Measurements from ENCODE around the gene VTN. TPM values are rescaled to one million over a fixed set of nuclear protein-coding genes. Genes with fewer than 3 reads are reported as not detected.

The VTN gene
- total RNA-seq, 1 donor from 2014 or later, result 0.18 TPM

GRCh38 chr17:28397275-28397674 is 27.2 kb upstream of the VTN start:
- no peak for DNase-seq
- ChIA-PET POLR2A (no interaction called here), CTCF (interaction anchor here (1.1 kb wide), 1 partner anchor 19 kb away, joined by 4 read pairs; no protein-coding TSS in a partner anchor)
- H3K4me3 Mint-ChIP-seq, result no peak overlapping the region
- H3K27ac Mint-ChIP-seq, result no peak overlapping the region
- H3K9me3 Mint-ChIP-seq, result no peaks in the 10 kb centered on the region
- peaks cover 8% of the 10 kb centered on the region for H3K4me1 Mint-ChIP-seq
- H3K36me3 Mint-ChIP-seq (ENCODE audit: low read depth), result peaks cover 25% of the 10 kb centered on the region
- H3K27me3 Mint-ChIP-seq, result no peaks in the 10 kb centered on the region
- TF ChIP-seq, protein P1, sequence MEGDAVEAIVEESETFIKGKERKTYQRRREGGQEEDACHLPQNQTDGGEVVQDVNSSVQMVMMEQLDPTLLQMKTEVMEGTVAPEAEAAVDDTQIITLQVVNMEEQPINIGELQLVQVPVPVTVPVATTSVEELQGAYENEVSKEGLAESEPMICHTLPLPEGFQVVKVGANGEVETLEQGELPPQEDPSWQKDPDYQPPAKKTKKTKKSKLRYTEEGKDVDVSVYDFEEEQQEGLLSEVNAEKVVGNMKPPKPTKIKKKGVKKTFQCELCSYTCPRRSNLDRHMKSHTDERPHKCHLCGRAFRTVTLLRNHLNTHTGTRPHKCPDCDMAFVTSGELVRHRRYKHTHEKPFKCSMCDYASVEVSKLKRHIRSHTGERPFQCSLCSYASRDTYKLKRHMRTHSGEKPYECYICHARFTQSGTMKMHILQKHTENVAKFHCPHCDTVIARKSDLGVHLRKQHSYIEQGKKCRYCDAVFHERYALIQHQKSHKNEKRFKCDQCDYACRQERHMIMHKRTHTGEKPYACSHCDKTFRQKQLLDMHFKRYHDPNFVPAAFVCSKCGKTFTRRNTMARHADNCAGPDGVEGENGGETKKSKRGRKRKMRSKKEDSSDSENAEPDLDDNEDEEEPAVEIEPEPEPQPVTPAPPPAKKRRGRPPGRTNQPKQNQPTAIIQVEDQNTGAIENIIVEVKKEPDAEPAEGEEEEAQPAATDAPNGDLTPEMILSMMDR (IDR thresholded peaks at IDR 0.05), result no peak
- intact Hi-C loops (cut with micrococcal nuclease), result no loop called here
- ATAC-seq (ENCODE audit: low read depth), result no peak

DNA sequence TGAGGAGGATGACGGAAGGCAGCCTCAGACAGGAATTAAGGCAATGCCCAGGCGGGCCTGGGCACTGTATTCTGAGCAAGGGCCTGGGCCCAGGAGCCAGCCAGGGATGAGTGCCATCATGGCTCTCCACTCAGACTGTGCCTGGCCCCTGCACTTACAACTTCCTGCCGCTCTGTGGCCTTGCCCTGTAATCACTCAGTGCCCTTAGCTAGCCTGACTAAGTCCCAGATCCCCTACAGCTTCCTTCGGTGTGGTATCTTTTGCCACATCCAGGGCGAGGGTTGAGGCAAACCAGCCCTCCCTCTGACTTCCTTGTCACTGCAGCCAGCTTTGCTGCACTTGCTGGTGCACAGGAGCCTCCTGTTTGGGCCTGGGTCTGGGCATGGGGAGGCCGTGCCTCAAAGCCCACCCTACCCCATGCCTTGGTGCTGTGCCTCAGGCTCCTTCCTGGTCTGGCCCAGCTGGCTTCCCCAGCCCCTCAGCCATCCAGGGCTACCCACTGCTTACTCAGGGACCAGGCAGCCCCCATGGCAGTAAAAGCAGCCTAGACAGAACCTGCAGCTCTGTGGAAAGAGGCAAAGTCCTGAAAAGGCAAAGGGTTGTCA is 26.6 kb upstream of the VTN start:
- Mint-ChIP-seq H3K4me3 (no peak overlapping the region), H3K36me3 (ENCODE audit: low read depth) (peaks cover 26% of the 10 kb centered on the region), H3K4me1 (peaks cover 8% of the 10 kb centered on the region), H3K9me3 (no peaks in the 10 kb centered on the region), H3K27me3 (no peaks in the 10 kb centered on the region), H3K27ac (no peak overlapping the region)
- no peak for ATAC-seq (ENCODE audit: low read depth)
- intact Hi-C loops (cut with micrococcal nuclease), result no loop called here
- no peak for DNase-seq
- ChIA-PET POLR2A (no interaction called here), CTCF (interaction anchor here (1.1 kb wide), 1 partner anchor 20 kb away, joined by 4 read pairs; no protein-coding TSS in a partner anchor)
- TF ChIP-seq, protein P1 (IDR thresholded peaks at IDR 0.05), result no peak

DNA sequence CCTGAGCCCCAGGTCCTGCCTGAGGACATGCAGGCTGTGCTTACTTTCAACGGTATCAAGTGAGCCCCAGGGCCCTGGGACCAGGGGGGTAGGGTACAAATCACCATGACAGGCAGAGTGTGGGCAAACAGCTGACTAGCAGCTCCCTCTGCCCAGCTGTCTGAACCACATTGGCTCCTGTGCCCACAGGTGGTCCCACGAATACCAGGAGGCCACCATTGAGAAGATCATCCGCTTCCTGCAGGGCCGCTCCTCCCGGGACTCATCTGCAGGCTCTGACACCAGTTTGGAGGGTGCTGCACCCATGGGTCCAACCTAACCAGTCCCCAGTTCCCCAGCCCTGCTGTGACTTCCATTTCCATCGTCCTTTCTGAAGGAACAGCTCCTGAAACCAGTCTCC is 25.9 kb upstream of the VTN start:
- intact Hi-C loops (cut with micrococcal nuclease), result no loop called here
- no peaks in the 10 kb centered on the region for H3K27me3 Mint-ChIP-seq
- H3K4me1 Mint-ChIP-seq, result peaks cover 8% of the 10 kb centered on the region
- H3K9me3 Mint-ChIP-seq, result no peaks in the 10 kb centered on the region
- ATAC-seq (ENCODE audit: low read depth), result no peak
- ChIA-PET CTCF (no interaction called here), POLR2A (no interaction called here)
- H3K27ac Mint-ChIP-seq, result no peak overlapping the region
- DNase-seq, result no peak
- H3K4me3 Mint-ChIP-seq, result no peak overlapping the region
- H3K36me3 Mint-ChIP-seq (ENCODE audit: low read depth), result peaks cover 33% of the 10 kb centered on the region
- TF ChIP-seq, protein P1 (IDR thresholded peaks at IDR 0.05), result no peak

GRCh38 chr17:28395426-28395825 is 25.3 kb upstream of the VTN start:
- no peak overlapping the region for H3K4me3 Mint-ChIP-seq
- no peaks in the 10 kb centered on the region for H3K9me3 Mint-ChIP-seq
- DNase-seq (no peak), ATAC-seq (ENCODE audit: low read depth) (no peak)
- H3K4me1 Mint-ChIP-seq, result peaks cover 8% of the 10 kb centered on the region
- intact Hi-C loops (cut with micrococcal nuclease), result no loop called here
- H3K27ac Mint-ChIP-seq, result no peak overlapping the region
- CTCF ChIA-PET, result interaction anchor here (0.5 kb wide), 1 partner anchor 81 kb away, joined by 3 read pairs; no protein-coding TSS in a partner anchor
- TF ChIP-seq, protein P1 (IDR thresholded peaks at IDR 0.05), result no peak
- H3K36me3 Mint-ChIP-seq (ENCODE audit: low read depth), result peaks cover 39% of the 10 kb centered on the region
- H3K27me3 Mint-ChIP-seq, result no peaks in the 10 kb centered on the region
- POLR2A ChIA-PET, result no interaction called here

GRCh38 chr17:28394337-28395116 is 24.4 kb upstream of the VTN start:
- DNase-seq (no peak), ATAC-seq (ENCODE audit: low read depth) (no peak)
- no peaks in the 10 kb centered on the region for H3K27me3 Mint-ChIP-seq
- TF ChIP-seq, protein P1 (IDR thresholded peaks at IDR 0.05), result no peak
- POLR2A ChIA-PET, result no interaction called here
- H3K27ac Mint-ChIP-seq, result no peak overlapping the region
- no peak overlapping the region for H3K4me3 Mint-ChIP-seq
- peaks cover 48% of the 10 kb centered on the region for H3K36me3 Mint-ChIP-seq (ENCODE audit: low read depth)
- CTCF ChIA-PET, result no interaction called here
- no peaks in the 10 kb centered on the region for H3K9me3 Mint-ChIP-seq
- intact Hi-C loops (cut with micrococcal nuclease), result no loop called here
- peaks cover 8% of the 10 kb centered on the region for H3K4me1 Mint-ChIP-seq

Measured in activated B cell treated with CpG ODN at 0.5 μM for 24 hours (primary cell).